NCI-H748 treated with DMSO at 0.1 percent for 48 hours (cell line): Measurements from ENCODE around the gene MOXD1.
A peak's percentile ranks its signal among the peaks of the same experiment; 100 is the strongest.
"Not testable (repeated sequence)": the region's sequence is repeated elsewhere in the genome, so short reads cannot be mapped to it uniquely, and the experiment has no call there.

Experiments
- DNase-seq: peaks from one replicate; lab custom pipeline; 2025; lab: John Stamatoyannopoulos, UW

The MOXD1 gene

DNA sequence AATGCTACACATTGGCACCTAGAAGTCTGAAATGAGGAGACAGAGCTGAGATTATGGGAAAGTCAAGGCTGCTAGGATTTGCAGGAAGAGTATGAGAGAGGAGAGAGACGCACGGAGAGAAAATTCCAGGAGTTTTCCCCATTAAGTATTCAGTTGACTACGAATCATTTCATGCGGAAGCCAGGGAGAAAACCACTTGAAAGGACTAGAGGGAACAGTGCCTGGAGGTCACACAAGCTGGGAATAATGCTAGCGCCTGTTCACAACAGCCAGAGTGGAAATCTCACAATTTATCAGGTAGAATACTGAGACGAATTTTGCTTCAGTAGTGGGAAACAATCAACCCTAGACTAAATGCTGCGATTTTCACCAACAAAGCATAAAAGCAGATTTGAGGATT lies 118.6 kb downstream of the MOXD1 start:
- no peak for DNase-seq

GRCh38 chr6:132280436-132280835 lies 120.8 kb downstream of the MOXD1 start:
- DNase-seq: no peak

- peak; percentile 68 for DNase-seq
These were observed 121.6 kb downstream of the MOXD1 start for GRCh38 chr6:132279592-132280139.

DNA sequence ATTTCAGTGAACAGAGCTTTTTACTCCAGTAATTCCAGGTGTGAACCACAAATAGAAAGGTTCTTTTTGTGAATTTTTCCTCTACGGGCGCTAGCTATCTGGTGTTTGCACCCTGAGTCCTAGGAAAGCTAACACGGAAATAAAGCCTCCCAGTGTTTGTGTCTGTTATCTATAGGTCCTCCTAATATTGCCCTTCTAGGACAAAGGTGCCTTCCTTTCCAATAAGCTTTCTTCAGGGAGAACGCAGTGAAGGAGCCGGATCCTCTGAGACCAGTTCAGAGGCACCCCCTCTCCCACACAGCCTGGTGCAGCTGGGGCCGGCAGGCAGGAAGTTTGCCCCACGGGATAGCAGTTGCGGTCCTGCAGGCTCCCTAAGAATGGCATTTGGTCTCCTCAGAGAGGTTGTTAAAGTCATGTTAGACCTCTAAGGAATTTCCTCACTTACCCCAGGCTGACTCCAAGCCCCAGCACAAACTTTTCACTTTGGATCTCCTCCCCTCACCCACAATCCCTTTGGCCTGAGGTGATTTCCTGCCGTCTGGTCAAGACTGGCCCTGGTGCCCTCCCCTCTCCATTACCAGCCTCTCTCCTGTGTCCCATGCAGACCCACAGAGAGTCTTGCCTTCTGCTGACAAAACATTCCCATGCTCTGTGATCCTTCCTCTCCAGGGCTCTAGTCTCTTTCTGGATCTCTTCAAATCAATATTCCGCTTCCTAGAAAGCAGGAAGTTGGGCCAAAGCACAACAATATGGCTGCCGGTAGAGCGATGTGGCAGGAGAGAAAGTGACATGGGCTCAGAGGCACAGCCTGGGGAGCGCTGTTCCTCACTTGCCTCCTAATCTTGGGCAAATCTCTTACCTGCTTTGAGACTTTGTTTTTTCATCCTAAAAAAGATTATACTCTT lies 126.0 kb downstream of the MOXD1 start:
- no peak for DNase-seq

DNA sequence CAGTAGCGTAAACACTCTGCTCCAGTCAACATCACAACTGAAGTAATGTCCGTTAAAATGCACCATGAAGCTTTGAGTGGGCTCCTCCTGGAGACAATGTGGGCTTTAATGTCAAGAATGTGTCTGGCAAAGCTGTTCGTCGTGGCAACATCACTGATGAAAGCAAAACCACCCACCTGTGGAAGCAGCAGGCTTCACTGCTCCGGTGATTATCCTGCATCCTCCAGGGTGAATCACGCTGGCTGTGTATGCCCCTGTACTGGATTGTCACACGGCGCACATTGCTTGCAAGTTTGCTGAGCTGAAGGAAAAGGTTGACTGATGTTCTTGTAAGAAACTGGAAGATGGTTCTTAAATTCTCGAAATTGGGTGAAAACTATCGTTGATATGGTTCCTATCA lies 128.5 kb downstream of the MOXD1 start:
- DNase-seq: no peak

GRCh38 chr6:132270726-132271402 lies 130.4 kb downstream of the MOXD1 start:
- DNase-seq: peak; percentile 43

DNA sequence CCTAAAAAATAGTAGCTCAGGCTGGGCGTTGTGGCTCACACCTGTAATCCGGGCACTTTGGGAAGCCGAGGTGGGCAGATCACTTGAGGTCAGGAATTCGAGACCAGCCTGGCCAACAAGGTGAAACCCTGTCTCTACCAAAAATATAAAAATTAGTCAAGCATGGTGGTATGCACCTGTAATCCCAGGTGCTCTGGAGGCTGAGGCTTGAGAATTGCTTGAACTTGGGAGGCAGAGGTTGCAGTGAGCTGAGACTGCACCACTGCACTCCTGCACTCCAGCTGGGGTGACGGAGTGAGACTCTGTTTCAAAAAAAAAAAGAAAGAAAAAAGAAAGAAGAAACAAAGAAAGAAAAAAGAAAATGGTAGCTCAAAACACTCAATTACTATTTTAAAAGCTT lies 132.6 kb downstream of the MOXD1 start:
- DNase-seq: not testable (repeated sequence)

GRCh38 chr6:132268209-132268608 lies 133.1 kb downstream of the MOXD1 start:
- DNase-seq: no peak

- DNase-seq: no peak
These were observed 135.7 kb downstream of the MOXD1 start for GRCh38 chr6:132265451-132266097.

GRCh38 chr6:132264021-132264500 lies 137.2 kb downstream of the MOXD1 start:
- DNase-seq: no peak

- DNase-seq: no peak
These were observed 139.9 kb downstream of the MOXD1 start for GRCh38 chr6:132261354-132261753.

DNA sequence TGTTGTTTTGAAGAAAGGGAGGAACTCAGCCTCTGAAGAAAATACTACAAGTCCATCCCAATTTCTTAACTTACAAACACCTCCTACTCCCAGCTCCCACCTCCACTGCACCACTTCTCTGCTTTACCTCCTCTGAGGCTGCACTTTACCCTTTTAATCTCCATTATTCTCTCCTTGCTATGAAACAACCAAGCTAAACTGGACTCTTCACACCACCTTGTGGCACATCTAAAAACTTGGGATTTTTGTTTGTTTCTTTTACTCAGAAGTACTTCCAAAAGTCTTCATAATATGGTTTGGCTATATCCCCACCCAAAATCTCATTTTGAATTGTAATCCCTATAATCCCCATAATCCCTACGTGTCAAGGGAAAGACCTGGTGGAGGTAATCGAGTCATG lies 142.2 kb downstream of the MOXD1 start:
- DNase-seq: no peak

DNA sequence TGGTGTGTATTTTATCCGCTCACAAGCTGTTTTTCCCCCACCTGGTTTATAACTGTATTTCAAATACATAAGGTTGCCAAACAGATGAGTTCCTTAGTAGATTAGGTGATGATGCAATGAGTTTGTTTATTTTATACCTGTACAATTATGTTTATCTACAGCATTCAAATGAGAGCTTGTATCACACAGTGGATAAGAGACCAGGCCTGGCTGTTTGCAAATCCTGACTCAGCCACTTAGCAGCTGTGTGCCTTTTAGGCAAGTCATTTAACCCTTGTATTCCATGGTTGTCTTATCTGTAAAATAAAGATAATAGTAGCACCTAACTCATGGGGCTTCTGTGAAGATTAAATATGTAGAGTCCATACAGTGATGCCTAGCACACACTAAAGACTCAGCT lies 143.7 kb downstream of the MOXD1 start:
- DNase-seq: no peak

GRCh38 chr6:132256457-132256856 lies 144.8 kb downstream of the MOXD1 start:
- no peak for DNase-seq

DNA sequence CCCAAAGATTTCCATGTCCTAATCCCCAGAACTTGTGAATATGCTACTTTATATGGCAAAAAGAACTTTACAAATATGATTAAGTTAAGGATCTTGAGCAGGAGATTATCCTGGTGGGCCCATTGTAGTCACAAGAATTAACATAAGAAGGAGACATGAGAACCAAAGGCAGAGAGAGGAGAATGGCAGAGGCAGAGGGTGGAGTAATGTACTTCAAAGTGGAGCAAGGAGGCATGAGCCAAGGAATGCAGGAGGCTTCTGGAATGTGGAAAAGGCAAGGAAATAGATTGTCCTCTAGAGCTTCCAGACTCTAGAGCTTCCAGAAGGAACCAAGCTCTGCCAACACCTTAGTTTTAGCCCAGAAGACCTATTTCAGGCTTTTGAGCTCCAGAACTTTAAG lies 147.4 kb downstream of the MOXD1 start:
- DNase-seq: no peak

DNA sequence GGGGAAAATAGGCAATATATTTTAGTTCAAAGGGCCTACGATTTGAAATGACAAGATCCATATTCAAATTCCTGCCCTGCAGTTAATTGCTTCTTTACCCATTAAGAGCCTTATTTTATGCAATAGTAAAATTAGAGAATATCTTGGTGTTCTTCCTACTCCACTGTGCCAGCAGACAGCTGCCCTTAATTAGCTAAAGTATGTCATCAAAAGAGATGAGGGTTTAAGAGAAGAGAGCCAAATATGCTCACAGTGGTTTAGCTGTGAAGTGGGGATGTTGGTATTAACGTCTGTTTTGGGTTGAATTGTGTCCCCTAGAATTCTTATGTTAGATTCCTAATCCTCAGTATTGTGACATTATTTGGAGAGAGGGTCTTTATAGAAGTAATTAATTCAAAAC lies 148.1 kb downstream of the MOXD1 start:
- no peak for DNase-seq

DNA sequence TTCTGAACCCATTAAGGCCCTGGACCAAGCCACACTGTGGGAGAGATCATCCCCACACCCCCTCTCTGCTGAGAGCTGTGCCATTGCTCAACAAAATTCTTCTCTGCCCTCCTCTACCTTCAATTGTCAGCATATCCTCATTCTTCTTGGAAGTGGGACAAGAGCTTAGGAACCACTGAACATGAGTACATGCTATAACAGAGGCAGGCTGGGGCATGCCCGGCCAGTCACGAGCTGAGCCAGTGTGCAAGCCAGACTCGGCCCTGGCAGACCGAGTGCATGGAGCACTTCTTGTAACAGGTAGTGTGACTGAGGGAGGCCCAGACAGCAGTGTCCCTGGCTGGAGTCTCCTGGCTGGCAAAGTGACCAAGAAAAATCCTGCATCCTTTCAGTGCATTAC lies 149.2 kb downstream of the MOXD1 start:
- DNase-seq: no peak

GRCh38 chr6:132251711-132252110 lies 149.6 kb downstream of the MOXD1 start:
- no peak for DNase-seq

DNA sequence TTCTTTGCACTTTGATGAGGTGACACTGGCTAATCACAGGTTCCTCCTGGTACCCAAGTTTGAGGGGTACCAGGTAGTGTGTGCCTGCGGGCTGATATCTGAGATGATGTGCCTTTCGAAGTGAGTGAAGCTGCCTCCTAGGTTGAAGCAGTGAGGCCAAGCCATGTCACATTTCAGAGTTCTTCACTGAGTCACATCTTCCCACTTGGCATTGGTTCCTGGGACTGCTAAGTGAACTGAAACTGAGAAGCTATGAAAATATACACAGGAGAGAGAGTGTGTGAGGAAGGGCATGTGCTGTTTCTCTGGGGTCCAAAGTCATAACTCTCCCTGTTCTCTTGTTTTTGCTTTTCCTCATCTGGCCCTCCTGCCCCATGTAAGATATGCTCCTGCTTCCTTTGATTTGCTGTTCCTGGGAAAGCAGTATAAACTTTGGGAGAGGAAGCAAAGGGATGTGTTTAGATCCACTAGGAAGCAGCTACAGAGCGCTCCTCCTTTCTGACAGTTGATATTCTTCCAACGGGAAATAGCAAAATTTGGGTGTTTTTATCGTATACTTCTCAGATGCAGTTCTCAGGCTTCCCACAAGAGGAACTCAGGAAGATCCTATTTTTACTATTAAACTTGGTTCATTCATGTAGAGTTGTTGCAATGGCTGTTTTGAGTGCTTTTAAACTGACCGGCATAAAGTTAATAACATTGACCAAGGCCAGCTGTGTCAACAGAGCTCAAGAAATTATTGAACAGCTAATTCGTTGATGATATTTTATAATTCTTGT lies 153.7 kb downstream of the MOXD1 start:
- no peak for DNase-seq

- DNase-seq: no peak
These were observed 154.5 kb downstream of the MOXD1 start for GRCh38 chr6:132246632-132247270.

DNA sequence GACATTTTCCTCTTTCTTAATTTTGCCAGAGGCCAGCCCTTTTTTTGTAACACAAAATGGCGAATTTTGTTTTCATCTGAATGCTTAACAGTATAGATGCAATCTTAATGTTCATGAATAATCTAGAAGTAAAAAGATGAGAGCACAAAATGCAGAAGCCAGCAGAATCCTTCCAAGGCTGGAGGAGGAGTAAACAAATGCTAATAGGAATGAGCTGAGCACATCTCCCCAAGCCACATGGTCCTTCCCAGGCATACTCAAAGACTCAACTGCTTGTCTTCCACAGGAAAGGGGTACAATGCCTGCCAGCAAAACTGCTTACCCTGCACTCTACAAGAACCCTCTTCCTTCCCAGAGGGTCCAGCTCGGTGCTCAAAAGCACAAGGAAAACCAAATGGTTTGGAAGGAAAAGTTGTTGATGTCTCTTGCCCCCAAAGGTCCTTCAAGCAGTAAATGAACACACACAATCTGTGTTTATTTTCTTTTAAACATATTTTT lies 155.1 kb downstream of the MOXD1 start:
- DNase-seq: no peak
